Body of pancreas (tissue), 4 donors: ENCODE measurements around the gene SMIM15.

ENCODE experiments used
- CTCF ChIP-seq, 7 experiments: fragments of 450-650 bp in 4 of 7; fragments of 200-600 bp in 3 of 7; sonication (generic) in 3 of 7; IDR thresholded peaks; one replicate each; pipeline ENCODE4 v1.5.1; 2016 to 2019; ENCODE audit warnings: antibody characterized with exemption in 7 of 7
- POLR2A ChIP-seq, 3 donors: fragments of 450-650 bp; IDR thresholded peaks; one replicate each; pipeline ENCODE4 v1.6.1; 2016; ENCODE audit warnings: antibody characterized with exemption in 3 of 3, mild to moderate bottlenecking in 2 of 3

GRCh38 chr5:61130289-61130688 is 32.0 kb downstream of the SMIM15 start:
- TF ChIP-seq CTCF (IDR thresholded peaks at IDR 0.05) = no peak
- no peak for TF ChIP-seq POLR2A (IDR thresholded peaks at IDR 0.05)
